SIG-M5 treated with dmso at 0.1 percent for 504 hours (cell line): Measurements from ENCODE around the gene COX10.
"Not testable (repeated sequence)": the region's sequence is repeated elsewhere in the genome, so short reads cannot be mapped to it uniquely, and the experiment has no call there.

Experiments
- DNase-seq: peaks from one replicate; lab custom pipeline; 2025; ENCODE audit not compliant: unreplicated experiment; lab: John Stamatoyannopoulos, UW

COX10 gene

GRCh38 chr17:14118951-14119350 lies 49.6 kb downstream of the COX10 start:
- DNase-seq, result no peak

DNA sequence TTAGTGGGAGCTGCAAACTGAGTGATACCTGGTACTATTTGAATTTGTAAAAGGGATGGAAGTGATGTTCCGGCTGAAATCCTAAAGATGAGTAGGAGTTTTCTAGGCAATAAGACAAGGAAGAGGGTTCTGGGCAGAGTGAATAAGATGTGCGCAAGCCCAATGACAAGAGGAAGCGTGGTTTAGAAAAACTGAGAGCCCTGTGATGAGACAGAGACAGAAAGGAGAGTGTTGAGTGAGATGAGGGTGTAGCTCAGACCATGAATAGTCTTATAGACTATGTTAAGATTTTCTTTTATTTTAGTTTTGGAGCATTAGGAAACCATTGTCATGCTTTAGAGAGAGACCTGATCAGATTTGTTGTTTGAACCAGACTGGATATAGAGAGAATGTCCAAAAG lies 50.2 kb downstream of the COX10 start:
- no peak for DNase-seq

GRCh38 chr17:14121952-14122351 lies 52.6 kb downstream of the COX10 start:
- peak; percentile 19 for DNase-seq

DNA sequence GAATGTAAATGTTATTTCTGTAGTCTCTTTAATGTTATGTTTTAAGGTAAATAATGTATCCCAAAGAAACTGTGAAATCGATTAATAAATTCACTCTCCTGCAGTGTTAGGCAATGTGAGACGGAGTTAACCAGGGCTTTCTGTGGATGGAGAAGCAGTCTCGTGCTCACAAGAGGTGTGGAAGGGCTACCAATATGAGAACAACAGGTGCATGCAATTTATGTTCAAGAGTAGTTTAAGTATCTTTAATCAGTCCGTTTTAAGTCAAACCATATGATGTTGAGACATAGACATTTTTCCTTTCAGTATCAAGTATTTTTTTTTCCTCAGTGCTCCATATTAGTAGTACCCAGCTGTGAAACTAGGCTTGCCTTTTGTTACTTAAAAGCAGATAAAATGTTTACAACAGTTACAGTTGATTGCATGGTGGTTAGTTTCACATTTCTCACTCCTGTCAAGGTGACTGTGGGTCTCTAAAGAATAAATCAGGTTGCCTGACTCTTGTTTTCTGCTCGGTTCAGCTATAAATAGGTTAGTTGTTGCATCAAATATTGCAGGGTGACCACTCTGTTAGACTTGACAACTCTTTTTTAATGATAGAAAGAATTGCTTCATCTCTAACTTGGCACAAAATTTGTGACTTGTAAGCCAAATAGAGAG lies 54.4 kb downstream of the COX10 start:
- DNase-seq, result no peak

DNA sequence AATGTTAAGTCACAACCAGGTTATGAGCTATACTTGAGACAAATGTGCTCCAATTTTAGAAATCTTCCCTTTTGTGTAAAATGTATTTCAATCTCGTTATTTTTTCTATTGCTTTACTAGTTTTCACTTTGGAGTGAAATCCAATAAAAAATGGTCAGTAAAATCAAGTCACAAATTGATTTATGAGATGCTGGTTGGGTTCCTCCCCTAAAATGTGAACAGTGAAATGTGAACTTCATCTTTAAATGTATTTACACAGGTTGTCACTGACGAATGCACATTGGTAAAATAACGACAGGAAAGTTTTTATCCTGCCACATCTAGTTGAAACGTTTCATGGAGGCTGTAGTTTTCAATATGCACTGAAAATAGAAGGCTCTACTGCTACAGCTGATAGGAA lies 55.5 kb downstream of the COX10 start:
- DNase-seq, result no peak

DNA sequence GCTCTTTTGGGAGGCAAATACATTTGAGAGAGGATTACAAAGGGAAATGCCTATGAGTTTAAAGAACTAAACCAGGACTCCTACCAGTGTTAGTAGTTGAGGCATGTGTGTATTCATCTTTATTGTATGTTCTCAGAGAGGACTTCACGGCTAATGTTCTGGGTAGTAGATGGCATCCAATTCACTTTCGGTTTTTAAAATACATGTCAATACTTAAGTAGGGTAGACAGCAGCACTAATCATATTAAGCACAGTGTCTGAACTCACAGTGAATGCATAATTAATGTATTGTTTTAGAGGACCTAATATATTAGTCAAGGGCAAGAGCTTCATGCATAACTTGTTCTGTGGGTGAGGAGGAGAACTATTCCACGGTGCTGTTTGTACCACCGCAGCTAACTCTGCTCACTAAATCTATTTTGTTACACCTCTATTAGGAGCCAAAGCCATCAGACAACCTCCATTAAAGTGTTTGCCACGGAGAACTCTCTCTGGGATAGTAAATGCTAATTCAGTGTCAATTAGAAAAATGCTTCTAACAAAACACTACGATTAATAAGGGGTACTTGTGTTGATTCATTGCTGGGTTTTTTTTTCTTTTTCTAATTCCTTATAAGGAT lies 56.3 kb downstream of the COX10 start:
- no peak for DNase-seq

- DNase-seq, result no peak
Observed at GRCh38 chr17:14133104-14133503, 63.8 kb downstream of the COX10 start.

- DNase-seq, result no peak
Observed at GRCh38 chr17:14134456-14134855, 65.2 kb downstream of the COX10 start.

- DNase-seq, result no peak
Observed at GRCh38 chr17:14135906-14136590, 66.7 kb downstream of the COX10 start.

DNA sequence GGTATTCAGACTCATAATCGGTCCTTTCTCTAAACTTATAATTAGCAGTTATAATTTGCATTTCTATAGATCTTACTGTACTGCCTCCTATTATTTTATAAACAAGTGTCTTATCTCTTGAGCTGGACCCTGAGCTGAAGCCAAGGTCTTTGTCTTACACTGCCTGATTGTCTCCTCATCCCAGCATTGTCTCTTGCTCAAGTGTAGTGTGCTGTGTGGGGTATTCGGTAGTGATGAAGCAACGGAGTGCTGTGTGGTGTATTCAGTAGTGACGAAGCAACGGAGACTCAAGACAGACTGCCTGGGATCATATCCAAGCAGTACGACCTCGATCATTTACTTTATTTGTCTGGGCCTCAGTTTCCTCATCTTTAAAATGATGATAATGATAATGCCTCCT lies 69.3 kb downstream of the COX10 start:
- no peak for DNase-seq

DNA sequence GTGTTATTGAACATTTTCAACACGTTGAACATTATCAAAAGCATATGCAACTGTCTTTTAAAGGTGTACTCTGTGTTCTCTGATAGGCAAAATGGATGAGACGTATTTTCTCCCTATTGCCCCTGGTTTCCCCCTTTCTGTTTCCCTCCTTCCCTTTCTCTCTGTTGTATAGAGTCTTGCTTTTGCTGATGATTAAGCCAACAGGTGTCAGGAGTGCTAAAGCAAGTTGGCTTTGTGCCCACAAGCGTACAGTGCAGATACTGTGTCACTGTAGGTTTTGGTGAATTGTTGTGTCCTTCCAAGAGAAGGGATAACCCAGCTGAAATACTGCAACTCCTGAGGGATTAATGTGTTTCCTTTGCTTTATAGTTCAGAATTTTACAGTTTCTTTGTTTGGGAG lies 74.4 kb downstream of the COX10 start:
- no peak for DNase-seq

DNA sequence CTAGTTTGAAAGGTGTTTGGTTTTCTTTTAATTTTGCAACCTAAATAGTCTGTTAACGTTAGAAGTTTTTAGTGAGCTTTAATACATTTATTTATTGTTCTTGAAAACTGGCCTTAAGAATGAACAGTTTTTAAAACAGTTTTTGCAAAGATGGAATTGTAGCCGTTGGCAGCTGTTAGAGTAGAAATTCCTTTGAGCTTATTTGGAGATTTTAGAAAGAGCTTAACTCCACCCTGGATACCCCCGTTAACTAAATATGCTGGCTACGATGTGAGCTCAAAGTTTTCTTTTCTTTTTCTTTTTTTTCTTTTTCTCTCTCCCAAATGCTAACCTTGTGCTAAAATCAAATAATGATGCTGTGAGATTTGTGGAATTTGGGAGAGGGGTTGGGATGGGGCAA lies 75.2 kb downstream of the COX10 start:
- DNase-seq, result no peak

- DNase-seq, result no peak
Observed at GRCh38 chr17:14149751-14150150, 80.4 kb downstream of the COX10 start.

DNA sequence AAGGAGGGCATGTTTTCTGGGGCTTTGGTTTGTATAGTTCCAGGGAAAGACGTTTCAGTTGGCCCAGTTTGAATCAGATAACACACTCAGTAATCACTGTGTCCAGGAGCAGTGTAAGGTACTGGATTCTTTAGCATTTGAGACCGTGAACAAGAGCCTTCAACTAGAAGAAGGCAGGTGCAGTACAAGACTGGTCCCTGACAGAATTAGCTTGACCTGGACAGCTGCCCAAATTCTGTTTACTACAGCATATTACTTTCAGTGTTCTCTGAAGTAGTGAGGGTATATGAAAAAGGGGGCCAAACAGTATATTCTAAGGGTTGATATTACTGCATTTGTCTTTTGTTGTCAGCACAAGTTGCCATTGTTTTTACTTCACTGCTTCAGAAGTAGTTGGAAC lies 81.3 kb downstream of the COX10 start:
- DNase-seq, result no peak

DNA sequence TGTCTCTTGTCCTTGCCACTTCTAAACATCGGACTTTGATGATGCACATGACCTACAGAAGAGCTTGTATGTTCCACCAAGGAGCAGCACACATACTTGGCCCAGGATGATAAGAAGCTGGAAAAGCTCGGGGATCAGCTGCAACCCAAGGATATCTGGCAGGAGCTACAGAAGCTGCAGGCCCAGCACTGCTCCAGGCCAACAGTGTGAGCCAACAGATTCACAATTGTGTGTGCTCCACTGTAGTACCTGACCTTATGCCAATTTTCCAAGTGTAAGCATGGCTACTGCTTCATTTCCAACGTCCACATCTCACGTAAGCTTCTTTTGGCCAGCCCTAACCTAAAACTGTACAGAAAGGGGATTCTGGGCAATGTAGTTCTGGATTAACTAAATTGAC lies 83.4 kb downstream of the COX10 start:
- DNase-seq, result no peak

DNA sequence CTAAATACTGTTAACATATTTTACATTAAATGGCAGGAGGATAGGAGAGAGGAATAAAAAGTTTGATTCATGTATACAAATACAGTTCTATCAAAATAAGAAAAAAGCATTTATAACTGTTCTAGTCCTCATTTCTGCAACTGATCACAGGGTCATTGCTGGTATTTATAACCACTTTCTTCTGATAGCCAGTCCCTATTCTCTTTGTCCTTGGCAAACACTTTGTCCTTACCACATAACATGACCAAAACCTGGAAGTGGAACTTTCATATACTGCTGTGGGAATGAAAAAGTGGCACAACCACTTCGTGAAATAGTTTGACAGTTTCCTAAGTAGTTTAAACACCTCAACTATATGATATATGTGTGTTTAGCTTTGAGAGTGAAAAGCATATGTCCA lies 84.1 kb downstream of the COX10 start:
- peak; percentile 2 for DNase-seq

DNA sequence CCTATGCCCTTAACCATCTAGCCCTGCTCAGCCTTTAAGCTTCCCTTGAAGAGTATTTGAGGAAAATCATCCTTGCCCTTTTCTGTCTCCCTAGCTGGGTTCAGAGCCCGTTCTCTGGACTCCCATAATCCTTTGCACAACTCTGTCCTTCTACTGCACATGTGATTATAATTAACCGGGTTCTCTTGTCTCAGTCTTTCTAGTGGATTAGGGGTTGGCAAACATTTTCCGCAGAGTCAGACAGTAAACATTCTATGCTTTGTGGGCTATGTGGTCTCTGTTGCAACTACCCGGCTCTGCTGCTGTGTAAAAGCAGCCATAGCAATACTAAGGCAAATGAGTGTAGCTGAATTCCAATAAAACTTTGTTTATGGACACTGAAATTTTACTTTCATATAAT lies 87.4 kb downstream of the COX10 start:
- DNase-seq, result peak; percentile 80

DNA sequence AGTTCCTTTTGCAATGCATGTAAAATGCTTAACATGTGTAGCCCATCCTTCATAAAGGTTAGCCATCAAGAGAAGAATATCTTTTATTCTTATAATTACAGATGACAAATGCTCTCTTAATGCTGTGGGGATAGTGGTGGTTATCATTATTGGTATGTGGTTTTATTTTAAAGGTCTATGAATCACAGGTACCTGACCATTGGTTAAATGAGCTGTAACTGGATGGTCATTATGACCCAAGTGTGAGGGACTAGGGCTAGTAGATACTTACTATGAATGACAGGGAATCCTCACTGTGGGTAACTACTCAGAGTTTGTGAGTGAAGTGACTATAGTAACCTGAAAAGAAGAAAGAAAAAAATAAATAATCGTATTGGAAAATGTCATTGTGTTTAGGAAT lies 88.5 kb downstream of the COX10 start:
- DNase-seq, result no peak

GRCh38 chr17:14158707-14159106 lies 89.4 kb downstream of the COX10 start:
- no peak for DNase-seq

DNA sequence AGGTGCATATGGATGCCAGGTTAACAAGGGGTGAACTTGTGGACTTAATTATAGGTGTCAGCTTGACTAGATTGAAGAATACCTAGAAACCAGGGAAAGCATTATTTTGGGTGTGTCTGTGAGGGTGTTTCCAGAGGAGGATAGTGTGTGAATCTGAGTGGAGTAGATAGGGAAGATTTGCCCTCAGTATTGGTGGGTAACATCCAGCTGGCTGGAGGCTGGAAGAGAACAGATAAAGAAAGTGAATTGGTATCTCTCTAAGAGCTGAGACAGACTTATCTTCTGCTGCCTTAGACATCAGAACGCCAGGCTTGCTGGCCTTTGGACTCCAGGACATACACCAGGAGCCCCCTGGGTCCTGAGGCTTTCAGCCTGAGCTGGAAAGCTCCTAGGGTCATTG lies 92.1 kb downstream of the COX10 start:
- DNase-seq, result no peak

DNA sequence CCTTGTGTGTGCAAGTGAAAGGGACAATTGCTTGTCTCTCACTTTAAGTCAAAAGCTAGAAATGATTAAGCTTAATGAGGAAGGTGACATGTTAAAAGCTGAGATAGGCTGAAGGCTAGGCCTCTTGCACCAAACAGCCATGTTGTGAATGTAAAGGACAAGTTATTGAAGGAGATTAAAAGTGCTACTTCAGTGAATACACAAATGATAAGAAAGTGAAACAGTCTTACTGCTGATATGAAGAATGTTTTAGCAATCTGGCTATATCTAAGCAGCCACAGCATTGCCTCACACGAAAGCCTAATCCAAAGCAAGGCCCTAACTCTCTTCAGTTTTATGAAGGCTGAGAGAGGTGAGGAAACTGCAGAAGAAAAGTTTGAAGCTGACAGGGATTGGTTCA lies 96.3 kb downstream of the COX10 start:
- DNase-seq, result no peak

- DNase-seq, result not testable (repeated sequence)
Observed at GRCh38 chr17:14167831-14168230, 98.5 kb downstream of the COX10 start.

DNA sequence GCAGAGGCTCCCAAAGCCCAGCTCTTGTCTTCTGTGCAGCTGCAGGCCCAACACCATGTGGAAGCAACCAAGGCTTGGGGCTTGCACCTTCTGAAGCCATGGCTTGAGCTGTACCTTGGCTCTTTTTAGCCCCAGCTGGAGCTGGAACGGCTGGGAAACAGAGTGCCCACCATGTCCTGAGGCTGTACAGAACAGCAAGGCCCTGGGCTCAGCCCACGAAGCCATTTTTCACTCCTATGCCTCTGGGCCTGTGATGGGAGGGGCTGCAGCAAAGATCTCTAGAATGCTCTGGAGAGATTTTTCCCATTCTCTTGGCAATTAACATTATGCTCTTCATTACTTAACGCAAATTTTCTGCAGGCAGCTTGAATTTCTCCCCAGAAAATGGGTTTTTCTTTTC lies 99.3 kb downstream of the COX10 start:
- DNase-seq, result no peak
